DND-41 (cell line): ENCODE results near the gene PHLDB3.

ENCODE experiments used
- ATAC-seq: fragments of 200-7000 bp; cut with Tn5 transposase; 3 replicates; pipeline ENCODE4 v1.9.1; 2021; ENCODE audit warnings: low read depth; ENCODE audit not compliant: insufficient read depth
- DNase-seq: peaks from one replicate; pipeline ENCODE4 v3.0.0-alpha.2; 2020
- H2AFZ ChIP-seq: 2 replicates; pipeline ENCODE4 v1.6.0; 2012; ENCODE audit warnings: low read depth, low read length
- H3K27ac ChIP-seq: 2 replicates; pipeline ENCODE4 v1.5.1; 2012; ENCODE audit warnings: low read length, inconsistent platforms
- H3K27me3 ChIP-seq: fragments of 200-600 bp; sonication (generic); 2 replicates; pipeline ENCODE4 v1.6.0; 2012; ENCODE audit warnings: low read length, mild to moderate bottlenecking, inconsistent platforms; ENCODE audit not compliant: insufficient read depth, poor library complexity
- H3K36me3 ChIP-seq: 2 replicates; pipeline ENCODE4 v1.5.1; 2012; ENCODE audit warnings: low read length, inconsistent platforms; ENCODE audit not compliant: insufficient read depth
- H3K4me1 ChIP-seq: 2 replicates; pipeline ENCODE4 v1.5.1; 2012; ENCODE audit warnings: mild to moderate bottlenecking, low read length; ENCODE audit not compliant: insufficient read depth
- H3K4me2 ChIP-seq: 2 replicates; pipeline ENCODE4 v1.6.0; 2012; ENCODE audit warnings: mild to moderate bottlenecking, moderate library complexity, low read length, inconsistent platforms; ENCODE audit not compliant: insufficient read depth
- H3K4me3 ChIP-seq, 2 experiments: fragments of 200-600 bp in 1 of 2; shearing (Covaris generic) in 1 of 2; 2 replicates each; pipeline ENCODE4 v1.5.1; 2012 to 2016; ENCODE audit warnings: inconsistent platforms in 2 of 2, low read length in 2 of 2, mild to moderate bottlenecking in 2 of 2, low read depth in 1 of 2, moderate library complexity in 1 of 2
- H3K79me2 ChIP-seq: 2 replicates; pipeline ENCODE4 v1.6.0; 2012; ENCODE audit warnings: low read length, inconsistent platforms; ENCODE audit not compliant: insufficient read depth
- H3K9ac ChIP-seq: 2 replicates; pipeline ENCODE4 v1.6.0; 2012; ENCODE audit warnings: low read depth, mild to moderate bottlenecking, inconsistent platforms, low read length, moderate library complexity
- H3K9me3 ChIP-seq: 2 replicates; pipeline ENCODE4 v1.5.1; 2012; ENCODE audit warnings: low read length, moderate library complexity, mild to moderate bottlenecking, inconsistent platforms; ENCODE audit not compliant: insufficient read depth, severe bottlenecking
- H4K20me1 ChIP-seq: 2 replicates; pipeline ENCODE4 v1.6.0; 2012; ENCODE audit warnings: low read length; ENCODE audit not compliant: insufficient read depth
- CTCF ChIP-seq: IDR thresholded peaks from 2 replicates; pipeline ENCODE4 v1.5.1; 2012; ENCODE audit warnings: borderline replicate concordance, low read length, moderate library complexity, mild to moderate bottlenecking; ENCODE audit not compliant: poor library complexity, severe bottlenecking; ENCODE audit errors: extremely low read depth
- EZH2 ChIP-seq: IDR thresholded peaks from 3 replicates; pipeline ENCODE4 v1.6.1; 2012; ENCODE audit warnings: borderline replicate concordance, low read depth, mild to moderate bottlenecking, moderate library complexity, low read length, inconsistent platforms; ENCODE audit not compliant: severe bottlenecking

The PHLDB3 gene

GRCh38 chr19:43455321-43456113 lies 49.0 kb downstream of the PHLDB3 start:
- no peak overlapping the region for H3K27ac ChIP-seq
- ATAC-seq (no peak), DNase-seq (no peak)
- H4K20me1 ChIP-seq, result no peaks in the 10 kb centered on the region
- H3K4me1 ChIP-seq, result no peaks in the 10 kb centered on the region
- H3K4me2 ChIP-seq, result no peak overlapping the region
- TF ChIP-seq EZH2 (no peak), CTCF (no peak)
- no peaks in the 10 kb centered on the region for H3K36me3 ChIP-seq
- H3K4me3 ChIP-seq, result no peak overlapping the region
- H3K79me2 ChIP-seq, result no peaks in the 10 kb centered on the region
- no peaks in the 10 kb centered on the region for H3K27me3 ChIP-seq
- H3K9me3 ChIP-seq, result no peaks in the 10 kb centered on the region
- H3K9ac ChIP-seq, result no peak overlapping the region
- H2AFZ ChIP-seq, result no peak overlapping the region

GRCh38 chr19:43454031-43454430 lies 50.5 kb downstream of the PHLDB3 start:
- Histone ChIP-seq H3K79me2 (no peaks in the 10 kb centered on the region), H3K9me3 (no peaks in the 10 kb centered on the region), H2AFZ (no peak overlapping the region), H3K9ac (no peak overlapping the region), H3K4me3 (no peak overlapping the region), H4K20me1 (no peaks in the 10 kb centered on the region), H3K4me2 (no peak overlapping the region), H3K4me1 (no peaks in the 10 kb centered on the region), H3K27ac (no peak overlapping the region), H3K27me3 (no peaks in the 10 kb centered on the region), H3K36me3 (no peaks in the 10 kb centered on the region)
- ATAC-seq (no peak), DNase-seq (no peak)
- TF ChIP-seq EZH2, result no peak

GRCh38 chr19:43452582-43452981 lies 52.0 kb downstream of the PHLDB3 start:
- no peaks in the 10 kb centered on the region for H3K36me3 ChIP-seq
- H2AFZ ChIP-seq, result no peak overlapping the region
- TF ChIP-seq CTCF (no peak), EZH2 (no peak)
- H3K9me3 ChIP-seq, result no peaks in the 10 kb centered on the region
- no peak for DNase-seq
- no peak overlapping the region for H3K4me3 ChIP-seq
- H3K4me2 ChIP-seq, result no peak overlapping the region
- ATAC-seq, result no peak
- no peaks in the 10 kb centered on the region for H3K4me1 ChIP-seq
- no peaks in the 10 kb centered on the region for H4K20me1 ChIP-seq
- no peak overlapping the region for H3K27ac ChIP-seq
- H3K27me3 ChIP-seq, result no peaks in the 10 kb centered on the region
- H3K9ac ChIP-seq, result no peak overlapping the region
- H3K79me2 ChIP-seq, result no peaks in the 10 kb centered on the region

- H3K27ac ChIP-seq, result no peak overlapping the region
- DNase-seq, result no peak
- H3K4me2 ChIP-seq, result no peak overlapping the region
Measured at GRCh38 chr19:43450545-43450997, 54.0 kb downstream of the PHLDB3 start.

More at GRCh38 chr19:43450545-43450997, 54.0 kb downstream of the PHLDB3 start:
- TF ChIP-seq EZH2 (no peak), CTCF (no peak)
- no peaks in the 10 kb centered on the region for H3K9me3 ChIP-seq
- H3K4me1 ChIP-seq, result no peaks in the 10 kb centered on the region
- H4K20me1 ChIP-seq, result no peaks in the 10 kb centered on the region
- no peak overlapping the region for H2AFZ ChIP-seq
- H3K79me2 ChIP-seq, result no peaks in the 10 kb centered on the region
- H3K9ac ChIP-seq, result no peak overlapping the region
- no peaks in the 10 kb centered on the region for H3K36me3 ChIP-seq
- no peak for ATAC-seq
- no peak overlapping the region for H3K4me3 ChIP-seq
- no peaks in the 10 kb centered on the region for H3K27me3 ChIP-seq
